NCI-H1105 (cell line): ENCODE results near the gene RBM12.
"Not testable (repeated sequence)": the region's sequence is repeated elsewhere in the genome, so short reads cannot be mapped to it uniquely, and the experiment has no call there.

ENCODE experiments used
- DNase-seq: peaks from one replicate; lab custom pipeline; 2025; lab: John Stamatoyannopoulos, UW

RBM12 gene

GRCh38 chr20:35664466-35665206, at the start of gene RBM12, which contains the start of gene CPNE1:
Gene RBM12, minus strand, starts transcription at chr20:35664900. Its CDS starts 9,578 bp downstream, at chr20:35655322.
Gene CPNE1, minus strand, starts transcription at chr20:35664900. Its CDS starts 31,977 bp downstream, at chr20:35632923.
- DNase-seq = peak; percentile 91

- no peak for DNase-seq
These were observed 49.4 kb upstream of the RBM12 start for GRCh38 chr20:35714127-35714526.

- DNase-seq = not testable (repeated sequence)
These were observed 48.4 kb upstream of the RBM12 start for GRCh38 chr20:35713120-35713519.

GRCh38 chr20:35711588-35712209, 47.0 kb upstream of the RBM12 start:
- DNase-seq = no peak

- no peak for DNase-seq
These were observed 46.3 kb upstream of the RBM12 start for GRCh38 chr20:35710884-35711587.

- no peak for DNase-seq
These were observed 45.3 kb upstream of the RBM12 start for GRCh38 chr20:35710039-35710438.

GRCh38 chr20:35709259-35709658, 44.6 kb upstream of the RBM12 start:
- DNase-seq = no peak

- DNase-seq = no peak
These were observed 43.8 kb upstream of the RBM12 start for GRCh38 chr20:35708502-35708901.

GRCh38 chr20:35706591-35707529, 42.2 kb upstream of the RBM12 start:
- DNase-seq = not testable (repeated sequence)

- not testable (repeated sequence) for DNase-seq
These were observed 41.2 kb upstream of the RBM12 start for GRCh38 chr20:35705894-35706293.

GRCh38 chr20:35704514-35705261, 40.0 kb upstream of the RBM12 start:
- DNase-seq = no peak

GRCh38 chr20:35702824-35703695, 38.4 kb upstream of the RBM12 start:
- DNase-seq = no peak

GRCh38 chr20:35702051-35702823, 37.5 kb upstream of the RBM12 start:
- no peak for DNase-seq

- DNase-seq = no peak
These were observed 36.0 kb upstream of the RBM12 start for GRCh38 chr20:35700625-35701148.

- DNase-seq = no peak
These were observed 35.4 kb upstream of the RBM12 start for GRCh38 chr20:35699957-35700624.

- DNase-seq = peak; percentile 82
These were observed 34.6 kb upstream of the RBM12 start, which contains the start of the genes NFS1 and ROMO1 for GRCh38 chr20:35699127-35699956. Gene NFS1, minus strand, starts transcription at chr20:35699352. Its CDS starts 64 bp downstream, at chr20:35699288. Gene ROMO1, plus strand, starts transcription at chr20:35699405. Its CDS starts 228 bp downstream, at chr20:35699633.
